HUDEP-2 (cell line): Measurements from ENCODE around the gene TCF19.
"Not testable (repeated sequence)": the region's sequence is repeated elsewhere in the genome, so short reads cannot be mapped to it uniquely, and the experiment has no call there.

Experiments used
- DNase-seq, 76 experiments: peaks; one replicate each; lab custom pipeline; 2025; ENCODE audit not compliant: unreplicated experiment in 76 of 76; lab: John Stamatoyannopoulos, UW

Gene TCF19

DNA sequence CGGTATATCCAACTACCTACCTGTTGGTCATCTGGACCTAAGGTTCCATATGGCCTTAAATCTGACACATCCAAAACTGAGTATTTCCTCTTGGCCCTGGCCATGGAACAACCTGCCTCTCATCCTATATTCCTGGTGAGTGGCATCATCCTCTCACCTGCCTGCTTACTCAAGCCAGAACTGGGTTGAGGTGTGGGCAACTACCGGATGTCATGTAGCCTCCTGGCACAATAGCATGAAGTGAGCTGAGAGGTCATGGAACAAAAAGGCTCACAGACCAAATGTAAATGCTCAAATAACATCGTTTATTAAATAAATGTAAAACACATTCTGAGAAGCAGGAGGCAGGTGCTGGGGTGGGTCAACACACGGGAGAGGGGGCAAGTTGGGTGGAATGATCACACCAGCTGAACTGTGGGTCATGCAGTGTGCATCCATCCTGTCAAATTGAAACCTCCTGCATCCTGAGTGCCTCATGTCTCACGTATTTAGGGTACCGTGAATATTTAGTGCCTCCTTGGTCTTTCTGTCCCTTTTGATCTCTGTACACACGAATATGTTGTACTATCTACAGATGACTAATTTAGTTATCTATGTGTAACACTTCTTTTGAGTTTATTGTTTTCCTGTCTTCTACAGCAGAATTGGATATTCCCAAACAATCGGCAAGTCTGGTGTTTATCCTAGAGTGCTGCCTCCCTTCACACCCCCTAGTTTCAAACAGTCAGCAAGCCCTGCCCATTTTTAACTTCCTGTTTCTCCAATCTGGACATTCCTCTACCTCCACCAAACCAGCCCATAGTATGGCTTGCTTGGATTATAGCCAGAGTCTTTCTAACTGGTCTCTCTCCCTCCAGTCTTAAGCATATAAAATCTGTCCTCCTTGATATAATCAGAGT lies 20.0 kb downstream of the TCF19 start:
- peak in 1 of 76 experiments; percentile 12 for DNase-seq

DNA sequence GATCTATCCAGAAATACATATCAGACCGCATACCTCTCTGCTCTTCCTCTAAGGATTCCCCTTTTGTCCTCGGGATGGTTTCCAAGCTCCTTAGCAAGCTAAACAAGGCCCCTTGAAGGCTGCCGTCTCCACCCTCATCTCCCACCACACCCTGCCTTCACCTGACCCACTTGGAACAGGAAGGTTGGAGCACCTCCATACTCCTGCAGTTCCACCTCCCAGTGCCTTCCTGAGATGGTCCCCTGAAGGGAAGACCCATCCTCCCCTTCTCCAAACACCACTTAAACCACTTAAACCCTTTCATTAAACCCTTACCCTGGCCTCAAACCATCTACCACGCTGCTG lies 20.6 kb downstream of the TCF19 start:
- no peak for DNase-seq

DNA sequence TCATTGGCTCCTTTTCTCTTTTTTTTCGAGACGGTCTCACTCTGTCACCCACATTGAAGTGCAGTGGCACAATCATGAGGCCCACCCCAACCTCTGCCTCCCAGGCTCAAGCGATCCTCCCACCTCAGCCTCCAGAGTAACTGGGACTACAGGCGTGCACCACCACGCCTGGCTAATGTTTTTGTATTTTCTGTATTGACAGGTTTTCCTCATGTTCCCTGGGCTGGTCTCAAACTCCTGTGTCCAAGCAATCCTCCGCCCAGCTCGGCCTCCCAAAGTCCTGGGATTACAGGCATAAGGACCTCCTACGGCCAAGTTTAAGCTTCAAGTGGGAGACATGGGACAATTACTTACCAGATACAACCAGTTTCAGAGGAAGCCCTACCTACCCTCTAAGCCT lies 21.5 kb downstream of the TCF19 start:
- no peak for DNase-seq

DNA sequence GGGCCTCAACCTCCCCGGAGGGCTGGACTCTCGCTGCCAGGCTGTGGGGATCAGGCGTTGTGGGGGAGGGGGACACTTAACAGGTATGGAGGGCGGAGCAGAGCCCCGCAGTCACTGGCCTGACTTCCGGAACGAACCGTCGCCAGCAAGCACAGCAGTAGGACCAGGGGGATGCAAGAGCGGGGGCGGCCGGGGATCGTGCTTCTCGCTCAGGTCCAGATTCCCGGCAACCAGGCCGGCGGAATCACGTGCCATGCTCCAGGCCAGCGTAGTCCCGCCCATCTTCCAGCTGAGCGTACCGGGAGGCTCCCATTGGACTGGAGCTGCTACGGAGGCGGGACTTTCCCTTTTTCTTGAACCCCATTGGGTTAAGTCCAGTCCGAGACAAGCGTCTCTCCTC lies 22.1 kb downstream of the TCF19 start:
- DNase-seq, result peak in 74 of 76 experiments; percentile 33 to 95 (median 86)

DNA sequence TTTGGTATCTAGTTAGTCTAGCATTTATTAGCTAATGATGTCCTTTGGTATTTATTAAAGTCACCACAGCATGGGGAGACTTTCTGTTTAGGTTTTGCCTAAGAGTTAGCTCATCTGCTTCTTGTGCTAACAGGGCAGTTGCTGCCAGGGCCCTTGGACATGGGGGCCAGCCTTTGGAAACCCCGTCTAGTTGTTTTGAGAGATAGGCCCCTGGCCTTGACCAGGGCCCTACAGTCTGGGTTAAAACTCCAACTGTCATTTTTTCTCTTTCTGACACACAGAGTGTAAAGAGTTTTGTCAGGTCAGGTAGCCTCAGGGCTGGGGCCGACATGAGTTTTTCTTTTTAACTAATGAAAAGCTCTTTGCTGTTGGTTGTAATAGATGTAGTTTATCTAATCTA lies 24.9 kb downstream of the TCF19 start:
- DNase-seq, result not testable (repeated sequence)

DNA sequence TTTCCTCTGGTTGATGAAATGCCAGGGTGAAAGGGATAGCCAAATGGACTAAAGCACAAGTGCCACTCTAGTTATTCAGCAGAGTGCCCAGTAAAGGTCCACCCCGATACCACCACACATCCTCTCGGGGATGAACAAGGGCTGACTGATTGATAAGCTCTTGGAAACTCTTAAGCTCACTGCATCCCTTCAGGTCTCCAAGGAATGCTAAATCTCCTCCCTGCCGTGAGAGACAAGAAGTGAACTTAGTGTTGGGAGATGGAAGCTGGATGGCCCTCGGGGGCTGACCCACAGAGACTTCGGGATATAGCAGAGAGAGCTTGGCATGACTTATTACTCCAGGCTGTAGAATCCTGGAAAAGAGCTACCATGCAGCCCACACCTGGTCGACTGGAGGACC lies 25.5 kb downstream of the TCF19 start:
- not testable (repeated sequence) for DNase-seq

DNA sequence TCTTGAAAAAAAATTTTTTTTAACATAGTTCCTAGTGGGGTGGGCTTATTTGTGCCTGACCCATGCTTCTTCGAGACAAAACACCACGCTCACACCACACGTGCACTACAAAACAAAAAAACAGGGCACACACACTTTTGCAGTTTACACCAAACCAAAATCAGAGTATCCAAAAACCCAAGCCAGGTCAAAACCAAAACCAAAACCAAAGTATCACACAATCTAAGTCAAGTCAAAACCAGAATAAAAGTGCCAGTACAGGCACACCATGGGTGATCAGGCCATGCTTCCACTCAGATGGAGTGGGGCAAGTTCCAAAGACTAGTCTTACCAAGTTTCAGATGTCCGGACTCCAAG lies 27.3 kb downstream of the TCF19 start:
- not testable (repeated sequence) for DNase-seq

DNA sequence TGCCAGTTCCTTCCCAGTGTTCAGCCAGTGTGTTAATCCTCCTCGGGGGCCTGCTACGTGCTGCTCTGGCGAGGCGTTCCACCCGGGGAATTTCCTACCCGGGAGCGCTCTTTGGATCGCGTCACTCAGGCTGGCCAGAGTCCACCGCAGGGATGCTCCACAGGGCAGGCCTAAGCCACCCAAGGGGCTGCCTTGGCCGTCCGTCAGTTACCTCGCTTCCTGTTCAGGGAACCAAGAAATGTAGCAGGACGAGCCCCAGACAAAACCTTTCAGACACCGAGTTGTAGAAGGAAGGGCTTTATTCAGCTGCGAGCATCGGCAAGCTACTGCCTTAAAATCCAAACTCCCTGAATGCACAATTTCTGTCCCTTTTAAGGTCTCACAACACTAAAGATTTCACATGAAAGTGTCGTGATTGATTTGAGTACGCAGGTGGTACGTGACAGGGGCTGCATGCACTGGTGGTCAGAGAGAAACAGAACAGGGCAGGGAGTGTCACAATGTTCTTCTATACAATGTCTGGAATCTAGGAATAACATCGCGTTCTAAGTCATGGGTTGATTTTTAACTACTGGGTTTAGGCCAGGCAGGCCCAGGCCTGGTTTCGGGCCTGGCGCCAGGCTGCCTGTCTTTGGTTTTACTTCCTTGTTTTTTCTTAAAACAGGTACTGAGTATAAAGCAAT lies 27.8 kb downstream of the TCF19 start:
- DNase-seq, result no peak

DNA sequence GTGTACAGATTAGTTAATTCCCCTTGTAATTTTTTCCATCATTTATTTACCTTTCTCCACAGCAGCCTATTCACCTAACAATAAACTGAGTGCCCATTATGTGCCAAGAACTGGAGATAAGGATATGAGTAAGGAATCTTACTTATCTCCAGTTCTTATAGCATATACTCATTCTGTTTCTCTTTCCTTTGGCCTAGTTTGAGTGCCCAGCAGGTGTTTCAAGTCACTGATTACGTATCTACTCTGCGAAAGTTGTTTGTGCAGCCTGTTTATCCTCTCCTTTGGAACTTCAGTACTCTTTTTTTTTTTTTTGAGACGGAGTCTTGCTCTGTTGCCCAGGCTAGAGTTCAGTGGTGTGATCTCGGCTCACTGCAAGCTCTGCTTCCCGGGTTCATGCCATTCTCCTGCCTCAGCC lies 29.4 kb downstream of the TCF19 start:
- no peak for DNase-seq

DNA sequence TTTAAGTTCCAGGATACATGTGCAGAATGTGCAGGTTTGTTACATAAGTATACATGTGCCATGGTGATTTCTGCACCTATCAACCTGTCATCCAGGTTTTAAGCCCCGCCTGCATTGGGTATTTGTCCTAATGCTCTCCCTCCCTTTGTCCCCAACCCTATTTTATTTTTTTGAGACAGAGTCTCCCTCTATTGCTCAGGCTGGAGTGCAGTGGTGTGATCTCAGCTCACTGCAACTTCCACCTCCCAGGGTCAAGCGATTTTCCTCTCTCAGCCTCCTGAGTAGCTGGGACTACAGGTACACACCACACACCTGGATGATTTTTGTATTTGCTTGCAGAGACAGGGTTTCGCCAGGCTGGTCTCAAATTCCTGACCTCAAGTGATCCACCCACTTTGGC lies 30.8 kb downstream of the TCF19 start:
- DNase-seq, result not testable (repeated sequence)

DNA sequence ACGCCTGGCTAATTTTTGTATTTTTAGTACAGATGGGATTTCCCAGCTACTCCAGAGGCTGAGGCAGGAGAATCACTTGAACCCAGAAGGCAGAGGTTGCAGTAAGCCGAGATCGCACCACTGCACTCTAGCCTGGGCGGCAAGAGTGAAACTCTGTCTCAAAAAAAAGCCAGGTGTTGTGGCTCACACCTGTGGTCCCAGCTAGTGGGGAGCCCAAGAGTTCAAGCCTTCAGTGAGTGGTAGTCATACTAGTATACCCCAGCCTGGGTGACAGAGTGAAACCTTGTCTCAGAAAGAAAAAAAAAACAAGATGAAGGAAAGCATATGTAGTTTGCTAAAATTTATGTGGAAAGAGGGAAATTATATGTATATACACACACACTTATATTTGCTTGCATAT lies 32.1 kb downstream of the TCF19 start:
- DNase-seq, result no peak

DNA sequence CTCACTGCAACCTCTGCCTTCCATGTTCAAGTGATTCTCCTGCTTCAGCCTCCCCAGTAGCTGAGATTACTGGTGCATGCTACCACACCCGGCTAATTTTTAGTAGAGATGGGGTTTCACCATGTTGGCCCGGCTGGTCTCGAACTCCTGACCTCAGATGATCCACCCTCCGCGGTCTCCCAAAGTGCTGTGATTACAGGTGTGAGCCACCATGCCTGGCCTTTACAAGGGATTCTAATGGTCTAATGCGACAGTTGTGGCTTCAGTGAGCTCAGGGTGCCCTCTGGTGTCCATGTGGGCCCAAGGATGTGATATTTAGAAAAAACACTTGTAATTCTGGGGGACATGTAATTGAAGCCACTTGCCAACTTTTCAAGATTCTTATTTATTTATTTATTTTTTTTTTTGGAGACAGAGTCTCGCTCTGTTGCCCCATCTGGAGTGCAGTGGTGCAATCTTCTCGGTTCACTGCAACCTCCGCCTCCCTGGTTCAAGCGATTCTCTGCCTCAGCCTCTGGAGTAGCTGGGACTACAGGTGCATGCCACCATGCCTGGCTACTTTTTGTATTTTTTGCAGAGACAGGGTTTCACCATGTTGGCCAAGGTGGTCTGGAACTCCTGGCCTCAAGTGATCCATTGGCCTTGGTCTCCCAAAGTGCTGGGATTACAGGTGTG lies 34.2 kb downstream of the TCF19 start:
- DNase-seq, result peak in 63 of 76 experiments; percentile 11 to 68 (median 52)

DNA sequence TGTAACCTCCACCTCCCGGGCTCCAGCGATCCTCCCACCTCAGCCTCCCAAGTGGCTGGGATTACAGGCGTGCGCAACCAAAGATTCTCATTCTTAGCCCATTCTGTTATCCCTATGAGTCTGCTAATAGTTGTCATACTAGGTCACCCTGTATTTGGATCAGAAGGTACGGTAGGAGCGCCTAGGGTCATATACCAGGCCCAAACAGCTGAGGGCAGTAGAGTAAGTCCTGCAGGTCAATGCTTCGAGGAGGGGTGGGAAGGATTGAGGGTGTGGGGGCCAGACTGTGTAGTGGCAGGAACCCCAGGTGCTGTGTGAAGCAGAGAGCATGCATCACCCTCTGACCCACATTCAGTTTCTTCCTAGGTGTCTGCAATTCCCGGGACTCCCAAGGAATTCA lies 34.8 kb downstream of the TCF19 start:
- no peak for DNase-seq

DNA sequence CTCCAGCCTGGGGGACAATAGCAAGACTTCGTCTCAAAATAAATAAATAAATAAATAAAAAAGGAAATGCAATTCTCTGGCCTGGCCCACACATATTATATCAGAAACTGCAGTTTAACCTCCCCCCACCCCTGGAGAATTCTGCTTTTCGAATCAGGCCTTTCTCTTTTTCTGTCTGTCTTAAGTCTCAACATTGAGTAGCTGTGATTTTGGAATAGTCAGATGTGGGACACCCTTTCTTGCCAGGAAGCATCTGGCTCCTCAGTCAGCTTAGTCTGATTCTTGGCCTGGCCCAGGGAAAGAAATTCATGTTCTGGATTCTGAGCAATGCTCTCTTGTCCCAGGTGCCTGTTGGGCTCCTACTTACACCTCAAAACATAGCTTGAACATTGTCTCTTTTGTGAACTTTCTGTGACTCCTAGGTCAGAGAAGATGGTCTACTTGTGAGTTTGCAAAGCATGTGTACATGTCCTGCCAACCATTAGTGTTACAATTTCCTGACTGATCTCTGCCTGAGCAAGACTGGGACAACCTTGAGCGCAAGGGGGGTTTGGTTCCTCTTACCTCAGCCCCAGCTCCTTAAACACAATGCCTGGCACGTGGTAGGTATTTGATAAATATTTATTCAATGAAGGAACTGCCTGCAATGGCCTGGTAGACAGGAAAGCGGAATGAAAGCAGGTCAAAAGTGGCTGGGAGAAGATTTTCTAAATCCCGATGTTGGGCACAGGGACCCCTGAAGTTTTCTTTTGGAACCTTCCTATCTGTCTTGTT lies 35.9 kb downstream of the TCF19 start:
- DNase-seq, result no peak

DNA sequence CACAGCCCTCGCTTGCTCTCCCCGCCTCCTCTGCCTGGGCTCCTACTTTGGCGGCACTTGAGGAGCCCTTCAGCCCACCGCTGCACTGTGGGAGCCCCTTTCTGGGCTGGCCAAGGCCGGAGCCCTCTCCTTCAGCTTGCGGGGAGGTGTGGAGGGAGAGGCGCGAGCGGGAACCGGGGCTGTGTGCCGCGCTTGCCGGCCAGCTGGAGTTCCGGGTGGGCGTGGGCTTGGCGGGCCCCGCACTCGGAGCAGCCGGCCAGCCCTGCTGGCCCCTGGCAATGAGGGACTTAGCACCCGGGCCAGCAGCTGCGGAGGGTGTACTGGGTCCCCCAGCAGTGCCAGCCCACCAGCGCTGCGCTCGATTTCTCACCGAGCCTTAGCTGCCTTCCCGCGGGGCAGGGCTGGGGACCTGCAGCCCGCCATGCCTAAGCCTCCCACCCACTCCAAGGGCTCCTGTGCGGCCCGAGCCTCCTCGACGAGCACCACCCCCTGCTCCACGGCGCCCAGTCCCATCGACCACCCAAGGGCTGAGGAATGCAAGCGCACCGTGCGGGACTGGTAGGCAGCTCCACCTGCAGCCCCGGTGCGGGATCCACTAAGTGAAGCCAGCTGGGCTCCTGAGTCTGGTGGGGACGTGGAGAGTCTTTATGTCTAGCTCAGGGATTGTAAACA lies 37.1 kb downstream of the TCF19 start:
- not testable (repeated sequence) for DNase-seq

DNA sequence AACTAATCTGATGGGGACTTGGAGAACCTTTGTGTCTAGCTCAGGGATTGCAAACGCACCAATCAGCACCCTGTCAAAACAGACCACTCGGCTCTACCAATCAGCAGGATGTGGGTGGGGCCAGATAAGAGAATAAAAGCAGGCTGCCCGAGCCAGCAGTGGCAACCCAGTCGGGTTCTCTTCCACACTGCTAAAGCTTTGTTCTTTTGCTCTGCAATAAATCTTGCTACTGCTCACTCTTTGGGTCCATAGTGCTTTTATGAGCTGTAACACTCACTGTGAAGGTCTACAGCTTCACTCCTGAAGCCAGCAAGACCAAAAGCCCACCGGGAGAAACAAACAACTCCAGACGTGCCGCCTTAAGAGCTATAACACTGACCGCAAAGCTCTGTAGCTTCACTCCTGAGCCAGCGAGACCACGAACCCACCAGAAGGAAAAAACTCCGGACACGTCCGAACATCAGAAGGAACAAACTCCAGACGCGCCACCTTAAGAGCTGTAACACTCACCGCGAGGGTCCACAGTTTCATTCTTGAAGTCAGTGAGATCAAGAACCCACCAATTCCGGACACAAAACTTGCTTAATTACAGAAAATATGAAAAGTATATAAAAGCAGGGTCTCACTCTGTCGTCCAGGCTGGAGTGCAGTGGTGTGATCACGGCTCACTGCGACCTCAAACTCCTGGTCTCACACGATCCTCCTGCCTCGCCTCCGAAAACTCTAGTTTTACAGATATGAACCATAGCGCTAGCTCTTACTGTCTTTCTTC lies 38.0 kb downstream of the TCF19 start:
- DNase-seq, result peak in 3 of 76 experiments; percentile 13 to 27 (median 19)

DNA sequence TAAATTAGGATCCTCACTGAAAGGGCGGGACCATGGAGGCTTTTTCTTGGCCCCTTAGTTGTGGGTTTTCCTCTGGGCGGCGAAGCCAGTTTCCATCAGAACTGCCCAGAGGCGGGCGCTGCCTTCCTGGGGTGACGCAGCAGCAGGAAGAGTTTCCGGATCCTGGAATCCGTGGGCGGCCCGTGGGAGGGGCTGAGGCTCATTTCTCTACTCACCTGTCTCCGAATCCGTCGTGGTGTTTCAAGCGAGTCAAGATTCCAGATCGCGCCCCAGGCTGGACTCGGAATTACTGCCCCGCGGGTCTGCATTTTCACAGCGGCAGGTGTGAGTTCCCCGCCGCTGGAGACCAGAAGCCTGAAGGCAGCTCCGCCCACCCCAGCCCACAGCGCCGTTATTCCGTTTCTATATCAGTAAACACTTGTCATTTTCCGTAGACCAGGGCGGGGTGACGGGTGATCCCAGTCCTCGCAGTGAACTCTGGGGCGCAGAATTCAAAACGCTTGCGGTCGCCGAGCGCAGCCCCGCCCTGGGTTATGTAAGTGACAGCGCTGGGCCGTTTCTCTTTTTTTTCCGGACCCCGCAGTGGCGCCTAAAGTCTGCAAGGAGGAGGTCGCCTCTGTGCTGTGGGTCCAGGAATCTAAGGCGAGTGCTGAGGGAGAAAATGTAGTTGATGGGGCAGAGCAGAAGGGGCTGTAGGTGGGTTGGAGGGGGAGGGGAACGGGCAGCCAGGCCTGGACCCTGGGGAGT lies 39.3 kb downstream of the TCF19 start:
- peak; percentile 48 to 99 (median 93) for DNase-seq

DNA sequence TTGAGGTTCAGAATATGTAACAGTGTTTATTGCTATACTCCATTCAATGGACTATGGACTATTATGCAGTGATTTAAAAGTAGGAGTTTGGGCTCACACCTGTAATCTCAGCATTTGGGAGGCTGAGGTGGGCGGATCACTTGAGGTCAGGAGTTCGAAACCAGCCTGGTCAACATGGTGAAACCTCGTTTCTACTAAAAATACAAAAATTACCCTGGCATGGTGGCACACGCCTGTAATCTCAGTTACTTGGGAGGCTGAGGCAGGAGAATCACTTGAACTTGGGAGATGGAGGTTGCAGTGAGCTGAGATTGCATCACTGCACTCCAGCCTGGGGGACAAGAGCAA lies 40.7 kb downstream of the TCF19 start:
- not testable (repeated sequence) for DNase-seq
